HepG2 (cell line): Measurements from ENCODE around the gene HES6. TPM values are rescaled to one million over a fixed set of nuclear protein-coding genes. Genes with fewer than 3 reads are reported as not detected.

ENCODE experiments used
- ONECUT2 ChIP-seq: sonication (generic); formaldehyde crosslinking; IDR thresholded peaks from 2 replicates; pipeline ENCODE4 v1.4.0; 2020; ENCODE audit warnings: missing genetic modification reagents
- POLR2AphosphoS2 ChIP-seq: IDR thresholded peaks from 2 replicates; pipeline ENCODE4 v1.6.1; 2011; ENCODE audit warnings: low read depth, low read length, improper control_type of control experiment
- TCF7 ChIP-seq: sonication (generic); IDR thresholded peaks from 2 replicates; pipeline ENCODE4 v1.6.1; 2016; ENCODE audit warnings: antibody characterized with exemption, low read depth
- ZNF432 ChIP-seq: sonication (generic); formaldehyde crosslinking; IDR thresholded peaks from 2 replicates; pipeline ENCODE4 v1.5.0; 2020; ENCODE audit warnings: missing genetic modification reagents, mild to moderate bottlenecking, borderline replicate concordance
- ZNF782 ChIP-seq: sonication (generic); formaldehyde crosslinking; IDR thresholded peaks from 2 replicates; pipeline ENCODE4 v1.4.0; 2020; ENCODE audit warnings: missing genetic modification reagents, mild to moderate bottlenecking, borderline replicate concordance
- polyA plus RNA-seq, 8 experiments: library from polyadenylated mRNA; depleted of rRNA in 3 of 8; stranded (reverse) in 7 of 8; unstranded in 1 of 8; fragments of >200 nt; fragmentation: Illumina TruSeq in 4 of 8; extraction: Trizol in 4 of 8; gene quantifications; 2 replicates each; pipeline versions ENCODE4 v1.2.1 to v1.2.3, GENCODE V29; 2011 to 2016; ENCODE audit warnings: low read depth in 4 of 8, missing spikeins in 1 of 8, mixed read lengths in 1 of 8; ENCODE audit not compliant: insufficient read depth in 1 of 8
- total RNA-seq, 5 experiments: library from RNA; depleted of rRNA; stranded (reverse); fragments of >200 nt; fragmentation: Illumina TruSeq; extraction: Trizol; gene quantifications; 2 replicates each; pipeline ENCODE4 v1.2.3, GENCODE V29; 2016; ENCODE audit warnings: low read depth in 1 of 5
- TF ChIP-seq, protein P1 (sequence below): sonication (generic); formaldehyde crosslinking; IDR thresholded peaks from 2 replicates; pipeline ENCODE4 v1.5.0; 2020; ENCODE audit warnings: mild to moderate bottlenecking, missing genetic modification reagents, borderline replicate concordance
- TF ChIP-seq, protein P2 (sequence below): IDR thresholded peaks from 2 replicates; pipeline ENCODE4 v1.6.1; 2012; ENCODE audit warnings: inconsistent platforms
- TF ChIP-seq, protein P3 (sequence below): sonication (generic); formaldehyde crosslinking; IDR thresholded peaks from 2 replicates; pipeline ENCODE4 v1.4.0; 2020; ENCODE audit warnings: missing genetic modification reagents
- TF ChIP-seq, protein P4 (sequence below): sonication (generic); formaldehyde crosslinking; IDR thresholded peaks from 2 replicates; pipeline ENCODE4 v1.4.0; 2020; ENCODE audit warnings: missing genetic modification reagents
- TF ChIP-seq, protein P5 (sequence below): sonication (generic); formaldehyde crosslinking; IDR thresholded peaks from 2 replicates; pipeline ENCODE4 v1.4.0; 2020; ENCODE audit warnings: mild to moderate bottlenecking, missing genetic modification reagents

The HES6 gene
- total and polyA plus RNA-seq, 2 of the 13 experiments (the other 11 are each of a cell fraction or from before 2014, with no cell fraction given) = 19.5 to 82.8 TPM

DNA sequence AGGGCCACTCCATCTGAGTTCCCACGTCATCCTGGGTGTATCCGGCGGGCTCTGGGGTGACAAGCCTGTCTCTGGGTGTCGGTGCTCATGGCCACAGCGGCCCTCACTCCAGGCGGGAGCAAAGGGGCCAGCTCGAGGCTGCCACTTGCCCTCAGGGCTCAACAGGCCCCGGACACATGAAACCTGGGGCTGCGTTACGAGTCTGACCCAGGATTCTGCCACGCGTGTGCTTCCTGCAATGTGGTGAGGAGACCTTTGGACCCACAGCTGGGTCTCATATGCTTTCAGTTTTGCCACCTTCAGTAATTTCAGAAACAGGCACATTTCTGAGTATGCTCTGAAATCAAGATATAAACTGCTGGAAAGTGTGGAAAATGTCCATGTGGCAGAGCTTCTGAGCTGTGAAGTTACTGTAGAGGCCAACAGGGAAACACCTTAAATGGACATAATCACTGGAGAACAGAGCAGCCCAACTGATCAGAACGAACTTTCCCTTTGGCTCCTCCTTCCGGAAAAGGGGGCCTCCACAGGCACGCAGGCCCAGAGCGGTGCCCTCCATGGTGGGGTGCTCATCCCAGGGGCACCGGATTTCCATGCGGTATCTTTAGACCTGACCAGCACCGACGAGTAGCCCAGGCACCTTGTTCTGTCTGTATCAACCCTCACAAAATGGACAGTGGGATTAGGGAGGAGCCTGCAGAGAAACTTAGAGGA, 34.5 kb upstream of the HES6 start (continued):
- TF ChIP-seq, protein P1, sequence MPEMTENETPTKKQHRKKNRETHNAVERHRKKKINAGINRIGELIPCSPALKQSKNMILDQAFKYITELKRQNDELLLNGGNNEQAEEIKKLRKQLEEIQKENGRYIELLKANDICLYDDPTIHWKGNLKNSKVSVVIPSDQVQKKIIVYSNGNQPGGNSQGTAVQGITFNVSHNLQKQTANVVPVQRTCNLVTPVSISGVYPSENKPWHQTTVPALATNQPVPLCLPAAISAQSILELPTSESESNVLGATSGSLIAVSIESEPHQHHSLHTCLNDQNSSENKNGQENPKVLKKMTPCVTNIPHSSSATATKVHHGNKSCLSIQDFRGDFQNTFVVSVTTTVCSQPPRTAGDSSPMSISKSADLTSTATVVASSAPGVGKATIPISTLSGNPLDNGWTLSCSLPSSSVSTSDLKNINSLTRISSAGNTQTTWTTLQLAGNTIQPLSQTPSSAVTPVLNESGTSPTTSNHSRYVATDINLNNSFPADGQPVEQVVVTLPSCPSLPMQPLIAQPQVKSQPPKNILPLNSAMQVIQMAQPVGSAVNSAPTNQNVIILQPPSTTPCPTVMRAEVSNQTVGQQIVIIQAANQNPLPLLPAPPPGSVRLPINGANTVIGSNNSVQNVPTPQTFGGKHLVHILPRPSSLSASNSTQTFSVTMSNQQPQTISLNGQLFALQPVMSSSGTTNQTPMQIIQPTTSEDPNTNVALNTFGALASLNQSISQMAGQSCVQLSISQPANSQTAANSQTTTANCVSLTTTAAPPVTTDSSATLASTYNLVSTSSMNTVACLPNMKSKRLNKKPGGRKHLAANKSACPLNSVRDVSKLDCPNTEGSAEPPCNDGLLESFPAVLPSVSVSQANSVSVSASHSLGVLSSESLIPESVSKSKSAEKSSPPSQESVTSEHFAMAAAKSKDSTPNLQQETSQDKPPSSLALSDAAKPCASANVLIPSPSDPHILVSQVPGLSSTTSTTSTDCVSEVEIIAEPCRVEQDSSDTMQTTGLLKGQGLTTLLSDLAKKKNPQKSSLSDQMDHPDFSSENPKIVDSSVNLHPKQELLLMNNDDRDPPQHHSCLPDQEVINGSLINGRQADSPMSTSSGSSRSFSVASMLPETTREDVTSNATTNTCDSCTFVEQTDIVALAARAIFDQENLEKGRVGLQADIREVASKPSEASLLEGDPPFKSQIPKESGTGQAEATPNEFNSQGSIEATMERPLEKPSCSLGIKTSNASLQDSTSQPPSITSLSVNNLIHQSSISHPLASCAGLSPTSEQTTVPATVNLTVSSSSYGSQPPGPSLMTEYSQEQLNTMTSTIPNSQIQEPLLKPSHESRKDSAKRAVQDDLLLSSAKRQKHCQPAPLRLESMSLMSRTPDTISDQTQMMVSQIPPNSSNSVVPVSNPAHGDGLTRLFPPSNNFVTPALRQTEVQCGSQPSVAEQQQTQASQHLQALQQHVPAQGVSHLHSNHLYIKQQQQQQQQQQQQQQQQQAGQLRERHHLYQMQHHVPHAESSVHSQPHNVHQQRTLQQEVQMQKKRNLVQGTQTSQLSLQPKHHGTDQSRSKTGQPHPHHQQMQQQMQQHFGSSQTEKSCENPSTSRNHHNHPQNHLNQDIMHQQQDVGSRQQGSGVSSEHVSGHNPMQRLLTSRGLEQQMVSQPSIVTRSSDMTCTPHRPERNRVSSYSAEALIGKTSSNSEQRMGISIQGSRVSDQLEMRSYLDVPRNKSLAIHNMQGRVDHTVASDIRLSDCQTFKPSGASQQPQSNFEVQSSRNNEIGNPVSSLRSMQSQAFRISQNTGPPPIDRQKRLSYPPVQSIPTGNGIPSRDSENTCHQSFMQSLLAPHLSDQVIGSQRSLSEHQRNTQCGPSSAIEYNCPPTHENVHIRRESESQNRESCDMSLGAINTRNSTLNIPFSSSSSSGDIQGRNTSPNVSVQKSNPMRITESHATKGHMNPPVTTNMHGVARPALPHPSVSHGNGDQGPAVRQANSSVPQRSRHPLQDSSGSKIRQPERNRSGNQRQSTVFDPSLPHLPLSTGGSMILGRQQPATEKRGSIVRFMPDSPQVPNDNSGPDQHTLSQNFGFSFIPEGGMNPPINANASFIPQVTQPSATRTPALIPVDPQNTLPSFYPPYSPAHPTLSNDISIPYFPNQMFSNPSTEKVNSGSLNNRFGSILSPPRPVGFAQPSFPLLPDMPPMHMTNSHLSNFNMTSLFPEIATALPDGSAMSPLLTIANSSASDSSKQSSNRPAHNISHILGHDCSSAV = no peak
- TF ChIP-seq, protein P2, sequence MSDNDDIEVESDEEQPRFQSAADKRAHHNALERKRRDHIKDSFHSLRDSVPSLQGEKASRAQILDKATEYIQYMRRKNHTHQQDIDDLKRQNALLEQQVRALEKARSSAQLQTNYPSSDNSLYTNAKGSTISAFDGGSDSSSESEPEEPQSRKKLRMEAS = peak; percentile 51; the same call in 1 of the 2 replicates
- TF ChIP-seq, protein P3, sequence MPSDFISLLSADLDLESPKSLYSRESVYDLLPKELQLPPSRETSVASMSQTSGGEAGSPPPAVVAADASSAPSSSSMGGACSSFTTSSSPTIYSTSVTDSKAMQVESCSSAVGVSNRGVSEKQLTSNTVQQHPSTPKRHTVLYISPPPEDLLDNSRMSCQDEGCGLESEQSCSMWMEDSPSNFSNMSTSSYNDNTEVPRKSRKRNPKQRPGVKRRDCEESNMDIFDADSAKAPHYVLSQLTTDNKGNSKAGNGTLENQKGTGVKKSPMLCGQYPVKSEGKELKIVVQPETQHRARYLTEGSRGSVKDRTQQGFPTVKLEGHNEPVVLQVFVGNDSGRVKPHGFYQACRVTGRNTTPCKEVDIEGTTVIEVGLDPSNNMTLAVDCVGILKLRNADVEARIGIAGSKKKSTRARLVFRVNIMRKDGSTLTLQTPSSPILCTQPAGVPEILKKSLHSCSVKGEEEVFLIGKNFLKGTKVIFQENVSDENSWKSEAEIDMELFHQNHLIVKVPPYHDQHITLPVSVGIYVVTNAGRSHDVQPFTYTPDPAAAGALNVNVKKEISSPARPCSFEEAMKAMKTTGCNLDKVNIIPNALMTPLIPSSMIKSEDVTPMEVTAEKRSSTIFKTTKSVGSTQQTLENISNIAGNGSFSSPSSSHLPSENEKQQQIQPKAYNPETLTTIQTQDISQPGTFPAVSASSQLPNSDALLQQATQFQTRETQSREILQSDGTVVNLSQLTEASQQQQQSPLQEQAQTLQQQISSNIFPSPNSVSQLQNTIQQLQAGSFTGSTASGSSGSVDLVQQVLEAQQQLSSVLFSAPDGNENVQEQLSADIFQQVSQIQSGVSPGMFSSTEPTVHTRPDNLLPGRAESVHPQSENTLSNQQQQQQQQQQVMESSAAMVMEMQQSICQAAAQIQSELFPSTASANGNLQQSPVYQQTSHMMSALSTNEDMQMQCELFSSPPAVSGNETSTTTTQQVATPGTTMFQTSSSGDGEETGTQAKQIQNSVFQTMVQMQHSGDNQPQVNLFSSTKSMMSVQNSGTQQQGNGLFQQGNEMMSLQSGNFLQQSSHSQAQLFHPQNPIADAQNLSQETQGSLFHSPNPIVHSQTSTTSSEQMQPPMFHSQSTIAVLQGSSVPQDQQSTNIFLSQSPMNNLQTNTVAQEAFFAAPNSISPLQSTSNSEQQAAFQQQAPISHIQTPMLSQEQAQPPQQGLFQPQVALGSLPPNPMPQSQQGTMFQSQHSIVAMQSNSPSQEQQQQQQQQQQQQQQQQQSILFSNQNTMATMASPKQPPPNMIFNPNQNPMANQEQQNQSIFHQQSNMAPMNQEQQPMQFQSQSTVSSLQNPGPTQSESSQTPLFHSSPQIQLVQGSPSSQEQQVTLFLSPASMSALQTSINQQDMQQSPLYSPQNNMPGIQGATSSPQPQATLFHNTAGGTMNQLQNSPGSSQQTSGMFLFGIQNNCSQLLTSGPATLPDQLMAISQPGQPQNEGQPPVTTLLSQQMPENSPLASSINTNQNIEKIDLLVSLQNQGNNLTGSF (CRISPR knock-in tag) = no peak
- TF ChIP-seq, protein P4, sequence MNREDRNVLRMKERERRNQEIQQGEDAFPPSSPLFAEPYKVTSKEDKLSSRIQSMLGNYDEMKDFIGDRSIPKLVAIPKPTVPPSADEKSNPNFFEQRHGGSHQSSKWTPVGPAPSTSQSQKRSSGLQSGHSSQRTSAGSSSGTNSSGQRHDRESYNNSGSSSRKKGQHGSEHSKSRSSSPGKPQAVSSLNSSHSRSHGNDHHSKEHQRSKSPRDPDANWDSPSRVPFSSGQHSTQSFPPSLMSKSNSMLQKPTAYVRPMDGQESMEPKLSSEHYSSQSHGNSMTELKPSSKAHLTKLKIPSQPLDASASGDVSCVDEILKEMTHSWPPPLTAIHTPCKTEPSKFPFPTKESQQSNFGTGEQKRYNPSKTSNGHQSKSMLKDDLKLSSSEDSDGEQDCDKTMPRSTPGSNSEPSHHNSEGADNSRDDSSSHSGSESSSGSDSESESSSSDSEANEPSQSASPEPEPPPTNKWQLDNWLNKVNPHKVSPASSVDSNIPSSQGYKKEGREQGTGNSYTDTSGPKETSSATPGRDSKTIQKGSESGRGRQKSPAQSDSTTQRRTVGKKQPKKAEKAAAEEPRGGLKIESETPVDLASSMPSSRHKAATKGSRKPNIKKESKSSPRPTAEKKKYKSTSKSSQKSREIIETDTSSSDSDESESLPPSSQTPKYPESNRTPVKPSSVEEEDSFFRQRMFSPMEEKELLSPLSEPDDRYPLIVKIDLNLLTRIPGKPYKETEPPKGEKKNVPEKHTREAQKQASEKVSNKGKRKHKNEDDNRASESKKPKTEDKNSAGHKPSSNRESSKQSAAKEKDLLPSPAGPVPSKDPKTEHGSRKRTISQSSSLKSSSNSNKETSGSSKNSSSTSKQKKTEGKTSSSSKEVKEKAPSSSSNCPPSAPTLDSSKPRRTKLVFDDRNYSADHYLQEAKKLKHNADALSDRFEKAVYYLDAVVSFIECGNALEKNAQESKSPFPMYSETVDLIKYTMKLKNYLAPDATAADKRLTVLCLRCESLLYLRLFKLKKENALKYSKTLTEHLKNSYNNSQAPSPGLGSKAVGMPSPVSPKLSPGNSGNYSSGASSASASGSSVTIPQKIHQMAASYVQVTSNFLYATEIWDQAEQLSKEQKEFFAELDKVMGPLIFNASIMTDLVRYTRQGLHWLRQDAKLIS = no peak
- TF ChIP-seq TCF7 = no peak
- TF ChIP-seq ONECUT2 = no peak
- TF ChIP-seq POLR2AphosphoS2 = no peak
- TF ChIP-seq, protein P5, sequence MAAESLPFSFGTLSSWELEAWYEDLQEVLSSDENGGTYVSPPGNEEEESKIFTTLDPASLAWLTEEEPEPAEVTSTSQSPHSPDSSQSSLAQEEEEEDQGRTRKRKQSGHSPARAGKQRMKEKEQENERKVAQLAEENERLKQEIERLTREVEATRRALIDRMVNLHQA (CRISPR knock-in tag) = no peak
- no peak for TF ChIP-seq ZNF432
- TF ChIP-seq ZNF782 (CRISPR knock-in tag) = no peak
